Measurements from ENCODE around the gene CPSF4L.

DNA sequence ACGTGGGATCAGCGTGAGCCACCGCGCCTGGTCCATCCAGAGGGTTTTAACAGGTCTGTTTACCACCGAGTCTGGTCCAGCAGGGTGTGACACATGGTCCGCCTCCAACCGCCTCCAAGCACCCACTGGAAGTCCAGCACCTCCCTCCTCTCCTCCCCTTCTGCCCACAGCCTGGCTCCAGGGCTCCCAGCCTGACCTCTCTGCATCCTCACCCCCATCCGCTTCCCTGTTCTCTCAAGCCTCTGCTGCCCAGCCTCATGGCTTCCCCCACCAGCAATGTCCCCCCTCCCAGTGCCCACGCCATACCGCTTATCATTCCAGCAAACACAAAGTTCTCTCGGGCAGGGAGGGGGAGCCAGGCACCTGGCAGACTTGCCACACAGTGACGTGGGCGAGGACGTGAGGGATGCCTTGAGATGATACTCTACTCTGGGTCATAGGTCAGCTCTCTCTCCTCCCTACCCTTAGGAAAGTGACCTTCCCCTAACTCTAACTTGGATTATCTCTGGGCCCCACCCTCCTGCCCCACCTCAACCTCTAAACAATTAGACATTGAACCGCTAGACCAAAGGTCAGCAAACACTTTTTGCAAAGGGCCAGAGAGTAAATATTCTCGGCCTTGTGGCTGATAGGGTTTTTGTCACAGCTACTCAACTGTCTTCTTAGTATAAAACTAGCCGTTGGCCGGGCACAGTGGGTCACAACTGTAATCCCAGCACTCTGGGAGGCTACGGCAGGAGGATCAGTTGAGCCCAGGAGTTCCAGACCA is 27.0 kb upstream of the CPSF4L start:
- TF ChIP-seq, protein P1, sequence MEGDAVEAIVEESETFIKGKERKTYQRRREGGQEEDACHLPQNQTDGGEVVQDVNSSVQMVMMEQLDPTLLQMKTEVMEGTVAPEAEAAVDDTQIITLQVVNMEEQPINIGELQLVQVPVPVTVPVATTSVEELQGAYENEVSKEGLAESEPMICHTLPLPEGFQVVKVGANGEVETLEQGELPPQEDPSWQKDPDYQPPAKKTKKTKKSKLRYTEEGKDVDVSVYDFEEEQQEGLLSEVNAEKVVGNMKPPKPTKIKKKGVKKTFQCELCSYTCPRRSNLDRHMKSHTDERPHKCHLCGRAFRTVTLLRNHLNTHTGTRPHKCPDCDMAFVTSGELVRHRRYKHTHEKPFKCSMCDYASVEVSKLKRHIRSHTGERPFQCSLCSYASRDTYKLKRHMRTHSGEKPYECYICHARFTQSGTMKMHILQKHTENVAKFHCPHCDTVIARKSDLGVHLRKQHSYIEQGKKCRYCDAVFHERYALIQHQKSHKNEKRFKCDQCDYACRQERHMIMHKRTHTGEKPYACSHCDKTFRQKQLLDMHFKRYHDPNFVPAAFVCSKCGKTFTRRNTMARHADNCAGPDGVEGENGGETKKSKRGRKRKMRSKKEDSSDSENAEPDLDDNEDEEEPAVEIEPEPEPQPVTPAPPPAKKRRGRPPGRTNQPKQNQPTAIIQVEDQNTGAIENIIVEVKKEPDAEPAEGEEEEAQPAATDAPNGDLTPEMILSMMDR (conservative IDR thresholded peaks at IDR 0.05; ENCODE audit: low read depth, low read length), result no peak
- TF ChIP-seq EZH2 (IDR thresholded peaks at IDR 0.05; ENCODE audit: borderline replicate concordance, low read depth, low read length, poor library complexity, severe bottlenecking), result no peak

All from A673 (cell line).